GM23338 (cell line): ENCODE data around the gene TOX2.

Experiments
- CREB1 ChIP-seq: fragments of 250-450 bp; sonication (Bioruptor Pico); IDR thresholded peaks from 2 replicates; pipeline ENCODE4 v1.5.0; 2020; ENCODE audit warnings: low read depth, mild to moderate bottlenecking, moderate library complexity
- CTCF ChIP-seq, 2 experiments: fragments of 200-600 bp in 1 of 2; sonication (generic) in 1 of 2; conservative IDR thresholded peaks; 2 replicates each; pipeline versions ENCODE4 v1.5.1 to v1.6.1; 2016 to 2017; ENCODE audit warnings: antibody characterized with exemption in 2 of 2, low read depth in 2 of 2, mild to moderate bottlenecking in 2 of 2, moderate library complexity in 1 of 2
- EZH2 ChIP-seq: fragments of 200-600 bp; sonication (generic); IDR thresholded peaks from one replicate; pipeline ENCODE4 v1.8.0; 2017; ENCODE audit warnings: antibody characterized with exemption, mild to moderate bottlenecking, low read depth; ENCODE audit not compliant: unreplicated experiment
- EZH2phosphoT487 ChIP-seq: fragments of 200-600 bp; sonication (generic); IDR thresholded peaks from one replicate; pipeline ENCODE4 v1.8.1; 2018; ENCODE audit warnings: antibody characterized with exemption; ENCODE audit not compliant: unreplicated experiment
- JUNB ChIP-seq: IDR thresholded peaks from one replicate; pipeline ENCODE4 v1.6.1; 2016; ENCODE audit warnings: antibody characterized with exemption; ENCODE audit not compliant: unreplicated experiment
- POLR2AphosphoS5 ChIP-seq: IDR thresholded peaks from 2 replicates; pipeline ENCODE4 v1.6.1; 2016; ENCODE audit warnings: antibody characterized with exemption, low read depth
- REST ChIP-seq: IDR thresholded peaks from one replicate; pipeline ENCODE4 v1.6.1; 2018; ENCODE audit warnings: antibody characterized with exemption; ENCODE audit not compliant: unreplicated experiment
- ZNF331 ChIP-seq: fragments of 250-450 bp; sonication (Bioruptor Pico); IDR thresholded peaks from 2 replicates; pipeline ENCODE4 v1.5.0; 2020; ENCODE audit warnings: low read depth, mild to moderate bottlenecking, moderate library complexity

GRCh38 chr20:44021900-44022299 lies 107.2 kb downstream of the TOX2 start:
- TF ChIP-seq CTCF (conservative IDR thresholded peaks at IDR 0.05; ENCODE audit: low read depth in 2 of 2) (no peak), POLR2AphosphoS5 (no peak), ZNF331 (CRISPR knock-in tag) (no peak), REST (no peak), EZH2phosphoT487 (no peak), EZH2 (no peak), JUNB (no peak), CREB1 (CRISPR knock-in tag) (no peak)
